ENCODE results near the gene ANKRD55.

- TF ChIP-seq CTCF (IDR thresholded peaks at IDR 0.05; ENCODE audit: low read length): no peak
- no peak for TF ChIP-seq EZH2 (optimal IDR thresholded peaks at IDR 0.05; ENCODE audit: low read depth, low read length)
Measured at GRCh38 chr5:56168066-56168478, 65.1 kb downstream of the ANKRD55 start.
